Epithelial cell of prostate (primary cell): ENCODE measurements around the gene MMAB.
A peak's percentile ranks its signal among the peaks of the same experiment; 100 is the strongest.

Source experiments
- DNase-seq: peaks from one replicate; pipeline ENCODE4 v3.0.0-alpha.2; 2011; ENCODE audit warnings: low read depth, low spot score
- H3K27ac ChIP-seq: fragments of 450-650 bp; 2 replicates; pipeline ENCODE4 v1.5.1; 2017; ENCODE audit warnings: mild to moderate bottlenecking

The MMAB gene

GRCh38 chr12:109562871-109563270 lies 10.4 kb downstream of the MMAB start:
- no peak overlapping the region for H3K27ac ChIP-seq
- no peak for DNase-seq

GRCh38 chr12:109561711-109562030 lies 11.6 kb downstream of the MMAB start:
- H3K27ac ChIP-seq: no peak overlapping the region
- no peak for DNase-seq

GRCh38 chr12:109560867-109561710 lies 12.2 kb downstream of the MMAB start:
- no peak overlapping the region for H3K27ac ChIP-seq
- no peak for DNase-seq

- no peak for DNase-seq
- H3K27ac ChIP-seq: no peak overlapping the region
Observed at GRCh38 chr12:109559601-109560000, 13.7 kb downstream of the MMAB start.

GRCh38 chr12:109559200-109559505 lies 14.2 kb downstream of the MMAB start:
- no peak overlapping the region for H3K27ac ChIP-seq
- no peak for DNase-seq

GRCh38 chr12:109558374-109559199 lies 14.7 kb downstream of the MMAB start:
- no peak for DNase-seq
- H3K27ac ChIP-seq: no peak overlapping the region

- no peak overlapping the region for H3K27ac ChIP-seq
- no peak for DNase-seq
Observed at GRCh38 chr12:109557805-109558204, 15.5 kb downstream of the MMAB start.

- no peak for DNase-seq
- H3K27ac ChIP-seq: no peak overlapping the region
Observed at GRCh38 chr12:109557200-109557599, 16.1 kb downstream of the MMAB start.

- DNase-seq: no peak
- H3K27ac ChIP-seq: no peak overlapping the region
Observed at GRCh38 chr12:109555431-109556315, 17.6 kb downstream of the MMAB start.

GRCh38 chr12:109554761-109555160 lies 18.5 kb downstream of the MMAB start:
- DNase-seq: no peak
- no peak overlapping the region for H3K27ac ChIP-seq

- no peak for DNase-seq
- no peak overlapping the region for H3K27ac ChIP-seq
Observed at GRCh38 chr12:109553906-109554500, 19.3 kb downstream of the MMAB start.

- H3K27ac ChIP-seq: no peak overlapping the region
- DNase-seq: no peak
Observed at GRCh38 chr12:109553483-109553882, 19.8 kb downstream of the MMAB start.

- no peak for DNase-seq
- no peak overlapping the region for H3K27ac ChIP-seq
Observed at GRCh38 chr12:109552971-109553370, 20.3 kb downstream of the MMAB start.

- H3K27ac ChIP-seq: no peak overlapping the region
- DNase-seq: no peak
Observed at GRCh38 chr12:109551108-109551507, 22.2 kb downstream of the MMAB start.

- DNase-seq: no peak
Observed at GRCh38 chr12:109550281-109550680, 23.0 kb downstream of the MMAB start.

GRCh38 chr12:109549613-109550270 lies 23.6 kb downstream of the MMAB start:
- no peak overlapping the region for H3K27ac ChIP-seq
- DNase-seq: no peak

More at GRCh38 chr12:109550281-109550680, 23.0 kb downstream of the MMAB start:
- no peak overlapping the region for H3K27ac ChIP-seq

GRCh38 chr12:109548258-109548657 lies 25.0 kb downstream of the MMAB start:
- no peak overlapping the region for H3K27ac ChIP-seq
- DNase-seq: no peak

GRCh38 chr12:109547286-109547685 lies 26.0 kb downstream of the MMAB start:
- H3K27ac ChIP-seq: no peak overlapping the region
- DNase-seq: no peak

GRCh38 chr12:109545826-109546225 lies 27.5 kb downstream of the MMAB start:
- peak overlapping the region; percentile 68 for H3K27ac ChIP-seq
- no peak for DNase-seq
